DND-41 (cell line): ENCODE results near the gene PDE3B.

Experiments used
- CTCF ChIP-seq: IDR thresholded peaks from 2 replicates; pipeline ENCODE4 v1.5.1; 2012; ENCODE audit warnings: borderline replicate concordance, low read length, moderate library complexity, mild to moderate bottlenecking; ENCODE audit not compliant: poor library complexity, severe bottlenecking; ENCODE audit errors: extremely low read depth
- EZH2 ChIP-seq: IDR thresholded peaks from 3 replicates; pipeline ENCODE4 v1.6.1; 2012; ENCODE audit warnings: borderline replicate concordance, low read depth, mild to moderate bottlenecking, moderate library complexity, low read length, inconsistent platforms; ENCODE audit not compliant: severe bottlenecking

GRCh38 chr11:14650064-14650463, 6.5 kb downstream of the PDE3B start:
- no peak for TF ChIP-seq CTCF
- no peak for TF ChIP-seq EZH2
